Activated CD8-positive, alpha-beta memory T cell treated with anti-CD3 and anti-CD28 coated beads, Interleukin-2, amount 50 U/mL, for 48 hours (primary cell): ENCODE measurements around the gene ZDHHC14.
"Not testable (repeated sequence)": the region's sequence is repeated elsewhere in the genome, so short reads cannot be mapped to it uniquely, and the experiment has no call there.

ENCODE experiments used
- DNase-seq: peaks from one replicate; pipeline ENCODE4 v3.0.0-alpha.2; 2020

Gene ZDHHC14

DNA sequence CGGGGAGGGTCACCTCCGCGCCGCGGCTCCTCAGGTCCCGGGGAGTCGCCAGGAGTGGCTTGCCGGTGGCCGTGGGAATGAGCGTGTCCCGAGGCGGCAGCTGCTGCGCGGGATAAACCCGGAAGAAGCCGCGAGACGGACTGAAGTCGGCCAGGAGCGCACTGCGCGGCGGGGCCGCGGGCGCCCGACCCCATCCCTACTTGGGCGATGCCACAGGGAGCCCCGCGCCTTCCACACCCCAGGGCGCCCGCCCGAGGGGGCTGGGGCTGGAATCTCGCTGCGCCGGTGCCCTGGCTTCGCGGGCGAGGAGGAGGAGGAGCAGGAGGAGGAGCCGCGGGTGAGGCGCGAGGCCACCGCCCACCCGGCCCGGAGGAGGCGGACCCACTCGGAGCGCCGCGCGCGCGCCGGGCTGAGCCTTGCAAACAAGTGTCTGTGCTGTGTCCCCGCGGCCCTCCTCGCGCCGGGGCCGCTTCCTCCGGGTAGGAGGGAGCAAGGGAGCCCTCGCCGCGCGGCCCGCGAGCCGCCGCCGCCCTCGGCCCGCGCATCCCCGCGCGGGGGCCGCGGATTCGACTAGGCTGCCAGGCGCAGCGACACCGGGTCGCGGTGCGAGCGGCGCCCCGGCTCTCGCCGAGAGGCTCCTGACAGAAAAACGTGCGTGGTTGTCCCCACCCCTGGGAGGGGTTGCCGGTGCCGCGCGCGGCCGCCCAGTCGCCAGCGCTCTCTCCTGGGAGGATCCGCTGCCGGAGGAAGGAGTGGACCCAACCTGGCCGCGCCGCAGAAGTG, at the start of gene ZDHHC14:
Gene ZDHHC14 (plus strand): TSS at position 412 of the 783 bp plus-strand sequence.
- peak; percentile 94 for DNase-seq

DNA sequence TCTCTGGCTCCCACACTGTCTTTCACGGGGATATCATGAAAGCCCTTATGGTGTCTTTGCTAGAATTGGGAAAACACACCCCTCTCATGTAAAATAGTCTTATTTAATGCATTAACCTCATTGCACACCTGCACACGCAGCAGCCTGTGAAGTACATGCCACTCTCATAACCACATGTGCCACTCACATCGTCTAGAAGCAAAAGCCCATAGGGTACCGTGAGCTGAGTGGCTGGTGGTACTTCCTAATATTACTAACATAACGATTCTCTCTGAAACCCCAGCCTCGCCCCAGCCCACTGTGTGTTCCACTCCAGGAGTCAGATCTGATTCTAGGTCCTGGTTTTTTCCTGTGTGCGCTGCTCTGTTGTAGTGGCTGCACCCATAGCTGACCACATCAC, 48.2 kb upstream of the ZDHHC14 start:
- DNase-seq, result no peak

DNA sequence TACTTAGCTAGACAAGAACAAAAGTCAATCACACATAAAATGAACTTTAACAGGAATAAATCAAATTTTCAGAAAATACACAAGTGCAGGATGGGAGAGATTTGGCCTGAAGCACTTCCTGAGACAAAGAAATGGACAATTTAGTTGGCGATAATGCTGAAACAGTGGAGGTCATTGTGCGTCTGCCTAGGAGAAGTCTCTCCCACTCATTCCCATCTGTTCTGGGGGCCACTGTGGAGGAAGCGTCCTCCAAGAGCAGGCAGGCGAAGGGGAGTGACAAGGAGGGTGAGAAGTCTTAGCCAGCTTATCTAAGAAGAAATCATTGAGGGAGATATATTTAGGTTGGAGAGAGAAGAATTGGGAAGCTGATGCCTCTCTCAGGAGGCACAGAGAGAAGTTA, 47.5 kb upstream of the ZDHHC14 start:
- DNase-seq, result no peak

DNA sequence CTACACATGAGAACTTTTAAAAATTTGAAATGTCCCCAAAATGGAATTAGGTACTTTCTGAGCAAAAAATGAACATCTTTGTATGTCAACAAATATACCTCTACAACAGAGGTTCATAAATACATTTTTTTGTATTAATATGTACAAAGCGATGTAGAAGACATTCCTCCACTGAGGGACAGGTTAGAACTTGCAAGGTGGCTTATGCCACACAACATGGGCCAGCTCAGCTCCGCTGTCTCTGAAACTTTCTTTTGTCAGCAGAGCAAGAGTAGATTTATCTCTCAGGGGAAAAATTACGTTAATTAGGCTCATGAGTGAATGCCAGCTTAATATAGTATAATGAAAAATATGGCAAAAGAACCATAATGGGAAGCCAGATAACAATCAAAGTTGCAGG, 47.0 kb upstream of the ZDHHC14 start:
- DNase-seq, result no peak

DNA sequence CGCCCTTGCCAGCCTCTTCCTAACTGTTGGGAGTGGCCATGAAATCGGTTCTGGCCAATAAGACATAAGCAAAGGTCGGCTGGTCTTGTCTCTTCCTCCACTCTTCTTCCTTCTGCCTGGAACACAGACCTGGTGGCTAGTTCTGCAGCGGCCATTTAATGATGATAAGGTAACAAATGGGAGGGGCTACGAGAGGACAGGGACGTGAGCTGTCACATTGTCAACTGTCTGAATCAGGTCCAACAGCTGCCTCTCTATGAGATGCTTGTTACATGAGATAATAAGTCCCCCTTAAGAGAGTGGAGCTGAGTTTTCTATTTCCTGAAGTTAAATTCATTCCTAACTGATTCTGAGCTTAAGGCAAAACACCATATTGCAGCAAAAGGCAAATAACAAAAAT, 45.2 kb upstream of the ZDHHC14 start:
- DNase-seq, result no peak

DNA sequence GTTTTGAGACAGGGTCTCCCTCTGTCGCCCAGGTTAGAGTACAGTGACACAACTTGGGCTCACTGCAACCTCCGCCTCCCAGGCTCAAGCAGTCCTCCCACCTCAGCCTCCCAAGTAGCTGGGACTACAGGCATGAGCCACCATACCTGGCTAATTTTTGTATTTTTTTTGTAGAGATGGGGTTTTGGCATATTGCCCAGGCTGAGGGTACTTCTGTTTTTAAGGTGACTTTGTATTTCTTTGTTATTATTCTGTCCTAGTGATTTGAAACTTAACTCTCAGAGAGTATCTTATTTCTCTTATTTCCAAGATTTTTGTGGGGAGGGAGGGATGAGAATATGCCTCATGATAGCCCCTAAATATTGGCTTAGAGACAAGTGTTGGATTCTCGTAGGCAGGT, 43.7 kb upstream of the ZDHHC14 start:
- not testable (repeated sequence) for DNase-seq

DNA sequence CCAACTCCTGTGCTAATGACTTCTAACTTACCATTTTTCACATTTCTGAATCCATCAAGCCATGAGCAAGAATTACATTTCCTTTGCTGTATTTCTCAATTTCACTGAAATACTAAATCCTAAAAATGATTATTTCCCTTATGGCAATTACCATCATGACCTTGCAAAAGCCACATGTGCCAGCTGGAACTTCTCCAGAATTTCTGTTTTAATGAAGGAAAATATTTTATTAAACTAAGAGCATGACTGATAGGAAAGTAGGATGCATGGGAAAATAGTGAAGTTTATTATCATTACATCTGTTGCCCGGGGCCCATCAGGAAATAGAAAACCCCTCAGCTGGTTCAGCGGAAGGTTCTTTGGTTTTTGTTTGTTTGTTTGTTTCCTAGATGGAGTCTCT, 43.2 kb upstream of the ZDHHC14 start:
- DNase-seq, result no peak

DNA sequence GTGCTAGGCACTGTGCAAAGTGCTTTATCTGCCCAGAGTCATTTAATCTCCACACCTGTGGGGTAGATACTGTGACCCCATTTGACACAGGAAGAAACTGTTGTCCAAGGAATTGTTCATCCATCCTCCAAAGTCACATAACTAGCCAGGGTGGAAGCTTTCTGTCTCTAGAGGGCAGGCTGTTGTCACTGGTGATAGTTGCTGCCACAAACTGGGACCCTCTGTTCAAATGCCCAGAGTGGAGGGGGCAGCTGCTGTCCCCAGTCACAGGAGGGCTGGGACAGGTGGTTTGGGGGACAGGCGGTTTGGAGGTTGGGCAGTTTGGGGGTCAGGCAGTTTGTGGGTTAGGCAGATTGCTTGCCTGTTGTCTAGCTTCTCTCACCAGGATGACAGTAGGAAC, 41.6 kb upstream of the ZDHHC14 start:
- DNase-seq, result no peak

DNA sequence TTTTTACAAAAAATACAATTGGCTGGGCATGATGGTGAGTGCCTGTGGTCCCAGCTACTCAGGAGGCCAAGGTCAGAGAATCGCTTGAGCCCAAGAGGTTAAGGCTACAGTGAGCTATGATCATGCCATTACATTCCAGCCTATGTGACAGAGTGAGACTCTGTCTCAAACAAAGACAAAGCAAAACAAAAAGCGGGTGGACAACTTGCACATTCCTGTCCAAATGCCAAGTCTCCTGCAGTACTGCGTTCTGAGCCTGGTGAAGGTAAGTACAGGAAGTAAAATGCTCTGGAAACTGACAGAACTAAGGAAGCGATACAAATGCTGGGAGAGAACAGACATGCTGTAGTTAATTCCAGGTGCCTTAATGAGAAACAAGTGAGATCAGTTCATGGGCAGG, 37.3 kb upstream of the ZDHHC14 start:
- no peak for DNase-seq

DNA sequence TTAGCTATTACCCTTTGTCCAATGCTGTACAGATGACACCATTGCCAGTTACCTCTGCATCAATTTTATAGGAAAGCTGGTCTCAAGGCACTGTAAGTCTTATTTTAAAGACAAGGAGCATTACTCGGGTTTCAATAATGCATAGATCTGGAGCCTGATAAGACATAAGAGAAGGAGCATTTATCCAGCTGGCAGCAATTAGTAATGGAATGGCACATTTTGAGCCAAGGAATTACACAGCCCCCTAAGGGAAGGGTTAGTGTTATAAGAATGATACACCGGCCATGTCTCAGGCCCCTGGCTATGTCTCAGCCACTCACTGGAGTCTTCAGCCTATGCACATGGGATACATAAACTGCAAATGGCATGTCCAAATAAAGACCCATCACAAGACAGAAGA, 34.6 kb upstream of the ZDHHC14 start:
- no peak for DNase-seq

DNA sequence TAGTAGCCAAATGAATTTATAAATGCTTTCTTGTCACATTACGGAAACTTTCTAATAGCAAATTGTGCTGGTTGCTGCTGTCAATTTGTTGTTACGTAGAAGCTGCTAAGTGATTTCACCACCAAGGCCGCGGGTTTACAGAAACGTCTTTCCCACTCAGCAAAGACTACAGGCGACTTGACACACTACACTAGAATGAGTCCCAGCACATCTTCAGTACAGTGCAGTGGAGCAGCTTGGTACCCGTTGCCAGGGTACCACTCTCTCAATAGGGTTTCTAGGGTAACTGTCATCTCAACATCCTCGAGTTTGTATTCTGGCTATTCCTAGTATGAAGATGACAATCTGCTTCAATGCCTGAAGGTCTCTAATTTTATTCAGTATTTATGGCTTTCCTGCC, 22.7 kb upstream of the ZDHHC14 start:
- DNase-seq, result no peak

DNA sequence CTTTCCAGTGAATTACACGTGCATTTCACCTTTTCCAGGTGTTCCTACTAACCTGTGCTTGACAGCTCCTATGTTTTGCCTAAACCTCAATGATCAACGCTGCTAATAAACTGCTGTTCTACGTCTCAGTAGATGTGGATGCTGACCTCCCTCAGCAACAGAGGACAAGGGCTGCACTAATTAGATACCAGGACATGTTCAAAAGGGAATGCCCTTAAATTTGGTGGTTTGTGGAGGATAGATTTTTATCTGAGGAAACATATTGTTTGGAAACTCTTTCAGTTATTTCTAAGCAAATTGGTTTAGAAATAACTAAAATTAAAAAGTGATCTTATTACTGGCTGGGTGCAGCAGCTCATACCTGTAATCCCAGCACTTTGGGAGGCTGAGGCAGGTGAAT, 19.1 kb upstream of the ZDHHC14 start:
- DNase-seq, result no peak

DNA sequence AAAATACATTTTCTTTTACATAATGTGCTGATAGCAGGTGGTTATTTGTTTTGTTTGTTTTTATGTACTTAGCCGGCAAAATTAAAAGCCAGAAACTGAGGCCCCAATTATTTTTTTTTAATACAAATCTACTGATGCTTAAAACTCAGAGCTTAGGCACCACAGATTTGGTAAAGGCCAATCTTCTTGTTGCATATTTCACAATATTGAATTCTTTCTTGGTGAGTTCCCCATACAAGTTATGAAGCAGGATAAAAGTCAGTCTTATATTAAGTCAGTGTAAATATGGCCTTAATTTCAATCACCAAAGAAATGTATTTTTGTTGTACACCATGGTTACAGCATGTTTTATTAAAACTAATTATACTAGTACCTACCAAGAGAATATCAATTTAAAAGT, 16.3 kb upstream of the ZDHHC14 start:
- DNase-seq, result no peak

DNA sequence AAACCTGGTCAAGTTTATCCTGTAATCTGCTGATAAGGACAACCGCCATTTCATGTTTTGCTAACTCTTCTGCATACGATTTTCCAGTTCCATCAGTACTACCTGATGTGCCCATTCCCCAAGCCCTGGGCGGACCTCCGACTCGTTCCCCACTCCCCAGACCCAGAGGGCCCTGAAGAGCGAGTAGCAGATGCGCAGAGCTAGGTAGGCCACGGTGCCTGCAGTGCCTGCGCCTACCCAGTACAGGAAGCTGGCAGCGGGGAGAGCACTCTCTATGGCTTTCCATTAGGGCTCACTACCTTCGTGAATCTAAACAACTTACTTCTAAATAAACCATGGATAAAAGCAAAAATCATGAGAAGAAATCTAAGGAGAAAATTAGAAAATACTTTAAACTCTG, 14.3 kb upstream of the ZDHHC14 start:
- DNase-seq, result no peak

DNA sequence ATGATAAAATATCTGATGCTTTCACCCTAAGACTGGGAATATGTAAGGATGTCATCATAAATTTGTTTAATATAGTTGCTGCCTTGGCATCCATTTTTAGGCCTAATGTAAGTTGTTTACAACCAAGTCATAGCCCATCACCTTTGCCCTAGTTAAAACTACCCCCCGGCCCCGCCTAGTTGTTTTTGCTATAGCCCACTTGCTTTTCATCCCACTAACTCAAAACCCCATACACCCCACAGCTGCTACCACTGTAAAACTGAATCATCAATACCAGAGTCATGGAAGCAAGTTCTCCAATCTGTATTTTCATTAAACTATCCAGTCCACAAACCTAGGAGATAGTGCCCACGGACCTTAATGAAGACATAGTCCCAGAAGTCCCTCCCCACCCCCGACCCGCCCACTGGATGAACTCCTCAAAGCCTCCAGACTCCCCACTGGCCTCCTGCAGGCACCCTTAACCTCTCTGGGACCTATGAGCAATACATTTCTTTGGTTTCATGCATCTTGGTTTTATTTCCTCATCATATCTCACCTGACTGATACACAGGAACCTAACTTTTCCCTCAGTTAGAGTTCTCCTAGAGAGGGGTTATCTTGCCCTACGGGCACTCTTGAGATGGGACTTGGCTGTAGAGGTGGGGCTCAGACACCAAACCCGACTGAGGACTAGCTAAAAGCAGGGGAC, 12.5 kb upstream of the ZDHHC14 start:
- DNase-seq, result no peak

DNA sequence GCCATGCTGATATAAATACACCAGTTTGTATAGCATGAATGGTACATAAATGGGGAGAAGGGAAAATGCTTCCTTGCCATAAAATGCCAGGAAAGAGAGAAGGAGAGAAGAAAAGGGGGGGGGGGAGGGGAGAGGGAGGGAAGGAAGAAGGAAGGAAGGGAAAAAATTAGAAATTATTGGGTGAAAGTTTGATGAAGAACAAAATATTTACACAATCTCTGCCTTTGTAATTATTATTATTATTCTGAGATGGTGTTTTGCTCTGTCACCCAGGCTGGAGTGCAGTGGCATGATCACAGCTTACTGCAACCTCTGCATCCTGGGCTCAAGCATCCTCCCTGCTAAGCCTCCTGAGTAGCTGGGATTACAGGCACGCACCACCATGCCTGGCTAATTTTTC, 10.2 kb upstream of the ZDHHC14 start:
- no peak for DNase-seq

DNA sequence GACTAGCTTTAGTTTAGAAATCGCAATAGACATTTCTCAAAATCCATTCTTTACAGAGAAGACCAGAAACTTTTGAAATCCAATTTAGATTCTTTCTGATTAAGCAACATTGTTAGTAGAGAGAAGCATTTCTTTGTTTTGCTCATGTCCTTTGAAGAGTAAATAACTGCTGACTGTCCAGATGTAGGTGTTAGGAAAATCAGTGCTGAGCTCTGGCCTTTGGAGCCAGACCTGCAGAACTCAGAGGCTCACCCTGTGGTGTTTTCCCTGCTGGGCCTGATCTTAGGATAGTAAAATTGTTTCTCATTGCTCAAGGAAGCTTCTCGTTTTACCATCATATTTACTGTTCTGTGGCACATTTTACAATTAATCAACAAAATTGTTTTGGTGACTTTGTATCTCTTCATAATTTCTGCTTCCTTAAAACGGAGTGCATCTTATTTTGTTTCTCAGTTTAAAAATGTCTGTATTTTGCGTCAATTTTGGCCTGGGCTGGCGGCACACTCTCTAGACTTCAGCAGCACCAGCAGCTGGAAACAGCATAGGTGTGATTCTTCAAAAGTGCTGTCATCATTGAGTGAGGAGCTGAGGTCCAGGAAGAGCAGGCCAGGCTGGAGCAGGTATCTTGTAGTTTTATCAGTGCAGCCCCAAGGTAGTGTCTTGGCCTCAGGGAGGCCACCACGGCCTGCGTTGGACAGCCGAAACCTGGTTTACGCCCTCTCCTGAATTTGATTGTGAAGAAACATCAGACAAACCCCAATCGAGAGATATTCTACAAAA, 8.3 kb upstream of the ZDHHC14 start:
- DNase-seq, result no peak

DNA sequence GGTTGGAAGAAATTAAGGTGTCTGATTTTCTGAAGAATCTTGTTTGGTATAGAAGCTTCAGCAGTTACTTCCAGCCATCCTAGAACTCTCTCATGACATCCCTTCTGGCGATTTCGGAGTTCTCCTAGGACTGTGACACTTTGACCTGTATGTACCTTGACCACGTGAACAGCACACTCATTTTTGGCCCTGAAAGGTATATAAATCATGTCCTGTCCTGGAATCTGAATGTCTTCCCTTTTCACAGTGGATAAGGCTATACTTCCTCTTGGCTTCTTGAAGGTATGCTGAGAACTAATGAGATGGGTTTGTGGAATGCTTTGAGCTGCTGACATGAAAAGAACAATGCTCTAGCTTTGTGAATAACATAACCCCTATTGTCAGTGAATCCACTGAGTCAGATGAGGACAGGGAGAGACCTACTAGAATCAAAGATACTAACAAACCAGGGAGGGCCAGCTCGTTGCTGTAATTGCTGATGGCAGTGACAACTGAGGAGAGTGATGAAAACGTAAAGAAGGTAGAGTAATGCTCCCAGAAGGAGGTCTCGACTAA, 6.0 kb upstream of the ZDHHC14 start:
- DNase-seq, result no peak

DNA sequence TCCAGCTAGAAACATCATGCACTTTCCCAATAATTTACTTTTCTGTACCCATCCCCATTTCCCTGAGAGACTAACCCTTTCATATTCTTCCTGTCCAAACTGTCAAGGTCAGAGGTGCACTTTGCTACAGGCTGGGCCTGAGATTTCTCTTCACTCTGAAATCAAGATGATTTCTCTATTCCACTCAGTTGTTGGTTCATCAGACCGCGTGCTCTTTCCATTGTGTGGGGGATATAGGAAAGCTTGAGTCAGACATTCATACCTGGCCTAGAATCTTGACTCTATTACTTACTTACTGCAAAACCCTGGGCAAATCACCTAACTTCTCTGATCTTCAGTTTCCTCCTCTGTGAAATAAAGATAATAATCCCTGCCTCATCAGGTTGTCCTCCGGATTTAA, 4.7 kb upstream of the ZDHHC14 start:
- no peak for DNase-seq

DNA sequence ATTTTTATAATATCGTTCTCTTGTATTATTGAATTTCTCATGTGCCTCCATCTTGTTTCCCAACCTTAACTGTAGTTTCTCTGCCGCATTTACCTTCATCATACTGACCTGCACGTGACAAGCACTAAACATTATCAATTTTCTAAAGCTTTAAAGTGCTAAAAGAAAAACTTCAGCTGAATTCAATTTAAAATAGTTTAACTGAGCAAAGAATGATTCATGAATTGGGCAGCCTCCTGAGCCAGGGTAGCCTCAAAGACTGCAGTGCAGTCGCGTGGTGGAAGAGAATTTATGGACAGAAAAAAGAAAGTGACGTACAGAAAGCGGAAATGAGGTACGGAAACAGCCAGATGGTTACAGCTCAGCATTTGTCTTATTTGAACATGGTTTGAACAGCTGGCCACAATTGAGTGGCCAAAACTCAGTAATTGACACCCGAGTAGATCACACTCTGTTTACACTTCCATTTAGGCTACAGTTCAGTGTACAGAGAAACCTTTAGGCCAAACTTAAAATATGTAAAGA, 4.2 kb upstream of the ZDHHC14 start:
- no peak for DNase-seq

DNA sequence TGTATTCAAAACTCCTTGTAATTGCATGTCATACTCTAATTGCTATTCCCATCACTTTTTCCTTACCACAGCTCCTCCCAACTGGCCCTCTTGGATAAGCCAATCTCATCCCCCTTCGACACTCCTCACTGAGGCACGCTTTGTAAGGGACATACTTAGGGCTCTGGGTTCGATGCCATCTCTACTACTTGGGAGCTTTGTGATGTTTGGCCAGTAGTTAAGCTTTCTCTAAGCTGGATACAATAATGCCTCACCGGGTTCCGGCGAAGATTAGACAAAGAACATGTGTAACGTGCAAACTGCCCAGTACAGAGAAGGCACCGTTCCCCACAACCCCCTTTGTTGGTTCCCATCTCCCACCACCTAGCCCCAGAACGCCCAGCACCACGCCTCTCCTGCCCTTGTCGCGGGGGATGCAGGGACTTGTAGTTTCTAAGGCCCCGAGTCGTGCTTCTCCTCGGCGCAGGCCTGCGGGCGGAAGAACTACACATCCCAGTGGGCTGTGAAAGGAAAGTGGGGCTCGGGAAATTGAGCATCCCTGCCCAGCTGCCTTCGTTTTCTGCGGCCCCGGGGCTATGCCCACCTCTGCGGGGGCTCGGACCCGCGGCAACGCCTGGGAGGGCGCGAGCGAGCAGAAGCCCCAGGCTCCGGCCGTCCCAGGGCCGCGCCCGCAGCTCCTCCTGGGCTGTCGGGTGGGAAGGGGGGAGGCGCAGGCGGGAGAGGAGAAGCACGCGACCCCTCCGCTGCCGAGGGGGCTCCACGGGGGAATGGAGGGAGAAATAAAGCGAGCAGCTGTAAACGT, 1.1 kb upstream of the ZDHHC14 start:
- DNase-seq, result peak; percentile 90

DNA sequence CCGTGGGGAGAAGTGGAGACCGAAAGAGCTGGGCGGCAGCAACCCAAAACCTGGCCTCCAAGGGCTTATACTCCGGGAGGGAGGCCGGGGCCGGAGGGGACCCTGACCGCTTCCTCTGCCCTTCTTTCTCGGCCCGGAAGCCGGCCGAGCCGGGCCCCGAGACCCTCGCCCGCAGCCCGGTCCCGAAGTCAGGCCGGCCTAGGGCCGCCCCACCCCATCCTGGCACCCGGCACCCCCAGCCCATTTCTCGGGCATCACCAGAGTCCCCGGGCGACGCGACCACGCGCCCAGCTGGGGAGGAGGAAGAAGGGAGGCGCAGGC, 572 bp upstream of the ZDHHC14 start:
- no peak for DNase-seq
